GM19397 (cell line): ENCODE results near the gene ERP27.
A peak's percentile ranks its signal among the peaks of the same experiment; 100 is the strongest.

Experiments
- ATAC-seq: cut with Tn5 transposase; IDR thresholded peaks from one replicate; pipeline ENCODE4 v1.9.1; 2021; ENCODE audit warnings: mild to moderate bottlenecking, moderate library complexity; ENCODE audit not compliant: unreplicated experiment

ERP27 gene

GRCh38 chr12:14959916-14960496 is 21.7 kb upstream of the ERP27 start:
- ATAC-seq, result no peak

- no peak for ATAC-seq
Observed at GRCh38 chr12:14959463-14959862, 21.1 kb upstream of the ERP27 start.

DNA sequence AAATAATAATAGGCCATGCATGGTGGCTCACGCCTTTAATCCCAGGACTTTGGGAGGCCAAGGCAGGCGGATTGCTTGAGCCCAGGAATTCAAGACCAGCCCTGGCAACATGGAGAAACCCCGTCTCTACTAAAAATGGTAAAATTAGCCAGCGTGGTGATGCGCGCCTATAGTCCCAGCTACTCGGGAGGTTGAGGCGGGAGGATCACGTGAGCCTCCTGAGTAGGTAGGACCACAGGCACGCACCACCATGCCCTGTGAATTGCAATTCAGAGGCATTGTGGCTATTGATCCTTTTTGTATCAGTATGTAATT is 20.7 kb upstream of the ERP27 start:
- ATAC-seq, result no peak

DNA sequence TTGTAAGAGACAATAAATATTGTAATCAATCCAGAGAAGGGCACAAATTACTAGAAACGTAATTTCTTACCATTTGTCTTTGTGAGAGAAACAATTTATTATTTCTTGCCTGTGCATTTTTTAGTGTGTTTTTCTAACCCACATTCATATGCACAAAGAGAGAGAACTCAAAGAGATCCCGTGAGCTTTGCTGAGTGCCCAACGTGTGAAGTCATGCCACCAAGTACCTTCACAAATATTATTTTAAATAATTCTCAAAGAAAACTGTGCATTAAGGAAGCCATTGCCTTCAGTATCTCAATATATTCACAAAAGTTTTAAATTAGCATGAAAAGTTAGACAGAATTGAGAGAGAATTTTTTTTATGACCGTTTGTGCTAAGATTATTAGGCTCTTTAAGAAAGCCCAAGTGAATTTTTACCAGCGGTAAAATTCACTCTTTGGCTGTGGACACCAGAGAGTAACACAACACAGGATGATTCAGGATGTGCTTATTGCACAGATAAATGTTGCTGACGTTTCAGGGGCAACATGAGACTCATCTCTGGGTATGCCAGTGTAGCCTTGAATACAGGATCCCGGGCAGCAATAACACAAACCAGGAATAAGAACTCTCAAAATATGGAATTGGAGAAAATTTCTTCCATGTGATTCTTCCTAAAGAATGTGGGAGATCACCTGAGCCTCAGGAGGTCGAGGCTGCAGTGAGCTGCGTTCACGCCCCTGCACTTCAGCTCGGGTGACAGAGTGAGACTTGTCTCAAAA is 20.2 kb upstream of the ERP27 start:
- no peak for ATAC-seq

DNA sequence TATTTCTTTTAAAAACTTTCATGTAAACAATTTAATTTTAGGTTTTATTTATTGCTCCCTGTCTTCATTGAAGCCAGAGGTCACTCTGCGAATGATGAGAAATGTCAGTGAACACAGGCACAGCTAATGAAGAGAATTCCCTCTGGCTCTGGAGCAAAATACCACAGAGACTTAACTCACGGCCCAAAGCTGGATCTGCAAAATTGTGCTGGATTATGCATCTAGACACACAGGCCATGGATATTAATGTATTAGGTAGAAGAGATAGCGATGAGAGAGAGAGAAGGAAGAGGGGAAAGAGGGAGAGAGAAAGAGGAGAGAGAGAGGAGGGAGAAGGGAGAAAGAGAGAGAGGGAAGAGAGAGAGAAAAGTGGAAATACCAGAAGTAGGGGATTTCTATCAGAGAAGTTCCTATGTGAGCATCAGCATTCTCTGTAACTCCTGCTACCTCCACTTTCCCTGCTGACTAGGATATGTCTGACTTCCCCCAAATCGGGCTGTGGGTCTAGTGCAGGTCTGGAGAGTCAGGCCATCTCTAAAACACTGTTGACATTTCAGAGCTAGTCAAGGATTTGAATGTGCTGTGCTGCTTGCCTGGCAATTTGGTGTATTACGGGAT is 19.3 kb upstream of the ERP27 start:
- no peak for ATAC-seq

- ATAC-seq, result no peak
Observed at GRCh38 chr12:14956905-14957304, 18.6 kb upstream of the ERP27 start.

GRCh38 chr12:14956024-14956891 is 17.9 kb upstream of the ERP27 start:
- peak; percentile 32 for ATAC-seq

DNA sequence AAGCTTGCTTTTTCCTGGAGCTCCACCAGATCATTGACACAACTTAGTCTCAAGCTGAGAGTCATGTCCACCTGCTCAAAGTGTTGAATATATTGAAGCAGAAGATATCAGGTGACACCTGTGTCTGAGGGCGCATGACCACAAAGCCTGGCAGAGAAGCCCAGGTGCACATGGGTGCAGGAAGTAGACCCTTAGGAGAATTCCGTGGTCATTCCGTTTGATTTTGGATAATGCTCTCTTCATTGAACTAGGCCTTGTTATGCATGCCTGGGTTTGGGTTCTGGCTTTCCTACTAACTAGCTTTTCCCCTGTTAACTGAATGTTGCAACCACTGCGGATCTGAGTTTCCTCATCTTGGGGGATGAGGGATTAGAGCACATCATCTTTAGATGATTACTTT is 15.9 kb upstream of the ERP27 start:
- ATAC-seq, result no peak

GRCh38 chr12:14953752-14954151 is 15.4 kb upstream of the ERP27 start:
- no peak for ATAC-seq

GRCh38 chr12:14952299-14952921 is 14.1 kb upstream of the ERP27 start:
- ATAC-seq, result peak; percentile 58

GRCh38 chr12:14951851-14952250 is 13.5 kb upstream of the ERP27 start:
- ATAC-seq, result no peak

GRCh38 chr12:14950982-14951746 is 12.8 kb upstream of the ERP27 start:
- no peak for ATAC-seq

GRCh38 chr12:14950421-14950820 is 12.1 kb upstream of the ERP27 start:
- no peak for ATAC-seq

- no peak for ATAC-seq
Observed at GRCh38 chr12:14949631-14950030, 11.3 kb upstream of the ERP27 start.

GRCh38 chr12:14948672-14949071 is 10.3 kb upstream of the ERP27 start:
- ATAC-seq, result peak; percentile 90

- ATAC-seq, result no peak
Observed at GRCh38 chr12:14946861-14947260, 8.5 kb upstream of the ERP27 start.

GRCh38 chr12:14946162-14946561 is 7.8 kb upstream of the ERP27 start:
- no peak for ATAC-seq

DNA sequence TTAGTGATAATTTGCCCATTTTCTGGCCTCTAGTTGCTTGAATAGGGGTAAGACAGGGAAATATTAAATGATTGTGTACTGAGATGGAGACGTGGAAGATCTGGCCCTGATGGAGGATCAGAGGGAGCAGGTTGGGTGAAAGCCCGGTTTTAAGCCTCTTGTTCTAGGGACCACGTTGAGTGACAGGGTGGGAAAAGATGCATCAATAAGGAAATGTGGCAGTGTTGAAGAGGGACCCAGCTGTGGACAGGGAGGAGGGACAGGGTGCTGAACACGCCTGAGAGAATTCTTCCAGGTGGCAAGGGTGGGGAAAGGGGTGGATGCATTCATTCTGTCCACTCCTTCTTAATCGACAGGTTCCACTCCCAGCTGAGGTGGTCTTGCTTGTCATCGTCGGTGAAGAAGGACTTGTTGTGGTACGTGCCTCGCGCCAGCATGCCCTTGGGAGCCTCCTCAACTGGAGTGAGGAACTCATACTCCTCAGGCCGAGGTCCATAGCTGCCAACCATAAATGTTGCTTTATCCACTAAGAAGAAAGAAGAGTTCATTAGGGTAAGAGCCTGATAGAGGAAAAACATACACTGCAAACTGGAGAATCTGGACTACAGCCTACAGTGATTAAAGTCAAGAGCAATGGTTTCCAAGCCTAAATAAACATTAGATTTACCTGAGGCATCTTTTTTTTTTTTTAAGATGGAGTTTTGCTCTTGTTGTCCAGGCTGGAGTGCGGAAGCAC is 4.0 kb upstream of the ERP27 start:
- no peak for ATAC-seq

- ATAC-seq, result no peak
Observed at GRCh38 chr12:14941369-14941768, 3.0 kb upstream of the ERP27 start.

GRCh38 chr12:14937689-14938088 is 648 bp downstream of the ERP27 start:
- ATAC-seq, result no peak
